Calu3 (cell line): ENCODE results near the gene SLC24A3. TPM values are rescaled to one million over a fixed set of nuclear protein-coding genes. Genes with fewer than 3 reads are reported as not detected.

Experiments
- BruUV-seq: library from RNA; stranded (reverse); fragments of 400-500 nt; replicated peaks from 2 replicates; lab custom pipeline; 2021; lab: Mats Ljungman, UMichigan
- CTCF ChIA-PET: fragments of 300-600 bp; sonication (Branson Sonifier 250); formaldehyde crosslinking; loops from one replicate; lab custom pipeline; 2022; ENCODE audit warnings: antibody characterized with exemption; lab: Charles Lee
- DNase-seq: peaks from one replicate; pipeline ENCODE4 v3.0.0; 2022
- H3K27ac Mint-ChIP-seq: one replicate; pipeline ENCODE4 v1.8.0; 2022; ENCODE audit warnings: mixed read lengths; ENCODE audit not compliant: unreplicated experiment
- H3K27me3 Mint-ChIP-seq: one replicate; pipeline ENCODE4 v1.8.0; 2022; ENCODE audit warnings: mixed read lengths; ENCODE audit not compliant: unreplicated experiment
- H3K36me3 Mint-ChIP-seq: one replicate; pipeline ENCODE4 v1.8.0; 2022; ENCODE audit warnings: mild to moderate bottlenecking, moderate library complexity, mixed read lengths; ENCODE audit not compliant: insufficient read depth, unreplicated experiment
- H3K4me1 Mint-ChIP-seq: one replicate; pipeline ENCODE4 v1.8.0; 2022; ENCODE audit warnings: mild to moderate bottlenecking, low read depth, mixed read lengths; ENCODE audit not compliant: unreplicated experiment
- H3K4me3 Mint-ChIP-seq: one replicate; pipeline ENCODE4 v1.8.0; 2022; ENCODE audit warnings: mild to moderate bottlenecking, low read depth, moderate library complexity, mixed read lengths; ENCODE audit not compliant: unreplicated experiment
- H3K9me3 Mint-ChIP-seq: one replicate; pipeline ENCODE4 v1.8.0; 2022; ENCODE audit warnings: low read depth, mixed read lengths; ENCODE audit not compliant: unreplicated experiment
- intact Hi-C: fragments of 100-400 bp; cut with micrococcal nuclease; formaldehyde crosslinking; loops from one replicate; pipeline ENCODE4 v1.10.0; 2022; ENCODE audit not compliant: unreplicated experiment
- total RNA-seq: library from RNA; stranded (reverse); gene quantifications from 2 replicates; pipeline ENCODE4 v1.2.3, GENCODE V29; 2022
- TF ChIP-seq, protein P1 (sequence below): fragments of 200-600 bp; IDR thresholded peaks from one replicate; pipeline ENCODE4 v1.8.0; 2022; ENCODE audit warnings: antibody characterized with exemption; ENCODE audit not compliant: unreplicated experiment

Gene SLC24A3
- total RNA-seq, 1 experiment from 2014 or later: not detected

DNA sequence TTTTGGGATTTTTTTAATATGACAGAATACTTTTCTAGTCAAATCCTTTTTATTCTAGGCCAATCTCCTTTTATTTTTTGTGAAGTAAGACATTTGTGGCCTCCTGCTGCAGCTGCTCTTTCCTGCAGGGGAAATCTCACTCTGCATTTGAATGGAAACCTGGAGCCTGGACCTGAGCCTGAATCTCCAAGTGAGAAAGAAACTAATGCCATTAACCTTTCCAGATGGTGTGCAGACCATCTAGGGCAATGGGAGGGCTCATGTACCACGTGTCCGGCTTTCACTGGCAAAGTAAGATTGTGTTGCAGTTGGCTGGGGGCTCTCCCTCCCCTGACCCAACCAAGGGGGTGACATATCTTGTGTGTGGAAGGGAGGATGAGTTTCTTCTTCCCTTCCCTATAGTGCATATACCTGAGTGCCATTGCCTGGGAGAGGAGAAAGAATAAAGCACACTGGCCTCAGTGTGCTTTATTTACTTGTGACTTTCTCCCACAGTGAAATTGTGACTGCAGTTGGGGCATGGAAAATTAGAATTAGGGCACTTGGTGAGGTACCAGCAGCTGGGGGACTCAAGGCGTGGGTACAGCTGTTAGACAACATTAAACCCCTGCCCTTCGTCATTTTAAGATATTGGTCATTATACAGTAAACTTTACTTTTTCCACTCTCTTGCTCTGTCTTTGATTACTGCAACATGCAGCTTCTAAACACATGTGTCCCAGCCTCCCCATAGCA lies 385.8 kb downstream of the SLC24A3 start:
- TF ChIP-seq, protein P1, sequence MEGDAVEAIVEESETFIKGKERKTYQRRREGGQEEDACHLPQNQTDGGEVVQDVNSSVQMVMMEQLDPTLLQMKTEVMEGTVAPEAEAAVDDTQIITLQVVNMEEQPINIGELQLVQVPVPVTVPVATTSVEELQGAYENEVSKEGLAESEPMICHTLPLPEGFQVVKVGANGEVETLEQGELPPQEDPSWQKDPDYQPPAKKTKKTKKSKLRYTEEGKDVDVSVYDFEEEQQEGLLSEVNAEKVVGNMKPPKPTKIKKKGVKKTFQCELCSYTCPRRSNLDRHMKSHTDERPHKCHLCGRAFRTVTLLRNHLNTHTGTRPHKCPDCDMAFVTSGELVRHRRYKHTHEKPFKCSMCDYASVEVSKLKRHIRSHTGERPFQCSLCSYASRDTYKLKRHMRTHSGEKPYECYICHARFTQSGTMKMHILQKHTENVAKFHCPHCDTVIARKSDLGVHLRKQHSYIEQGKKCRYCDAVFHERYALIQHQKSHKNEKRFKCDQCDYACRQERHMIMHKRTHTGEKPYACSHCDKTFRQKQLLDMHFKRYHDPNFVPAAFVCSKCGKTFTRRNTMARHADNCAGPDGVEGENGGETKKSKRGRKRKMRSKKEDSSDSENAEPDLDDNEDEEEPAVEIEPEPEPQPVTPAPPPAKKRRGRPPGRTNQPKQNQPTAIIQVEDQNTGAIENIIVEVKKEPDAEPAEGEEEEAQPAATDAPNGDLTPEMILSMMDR: no peak
- no peaks in the 10 kb centered on the region for H3K9me3 Mint-ChIP-seq
- CTCF ChIA-PET: no interaction called here
- no peak overlapping the region for H3K4me3 Mint-ChIP-seq
- no peaks in the 10 kb centered on the region for H3K4me1 Mint-ChIP-seq
- no peaks in the 10 kb centered on the region for H3K36me3 Mint-ChIP-seq
- intact Hi-C loops: no loop called here
- H3K27ac Mint-ChIP-seq: no peak overlapping the region
- no peak for DNase-seq
- BruUV-seq: no TSS peak
- peaks cover 11% of the 10 kb centered on the region for H3K27me3 Mint-ChIP-seq

DNA sequence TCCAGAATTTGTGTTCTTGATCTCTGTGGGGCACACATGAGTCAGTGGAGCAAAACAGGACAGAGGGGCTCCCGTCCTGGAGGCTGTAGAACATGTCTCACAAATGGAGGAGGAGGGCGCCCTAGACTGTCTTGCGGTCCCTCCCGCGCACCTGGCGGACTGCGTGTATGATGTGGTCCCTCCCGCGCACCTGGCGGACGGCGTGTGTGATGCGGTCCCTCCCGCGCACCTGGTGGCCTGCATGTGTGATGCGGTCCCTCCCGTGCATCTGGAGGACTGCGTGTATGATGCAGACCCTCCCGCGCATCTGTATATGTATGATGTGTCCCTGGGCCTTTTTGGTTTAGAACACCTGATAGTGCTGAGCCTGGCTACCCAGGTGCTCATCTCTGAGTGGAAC lies 386.8 kb downstream of the SLC24A3 start:
- no peaks in the 10 kb centered on the region for H3K9me3 Mint-ChIP-seq
- DNase-seq: no peak
- intact Hi-C loops: no loop called here
- H3K4me3 Mint-ChIP-seq: no peak overlapping the region
- peaks cover 11% of the 10 kb centered on the region for H3K27me3 Mint-ChIP-seq
- no TSS peak for BruUV-seq
- no peaks in the 10 kb centered on the region for H3K4me1 Mint-ChIP-seq
- TF ChIP-seq, protein P1: no peak
- no peak overlapping the region for H3K27ac Mint-ChIP-seq
- no peaks in the 10 kb centered on the region for H3K36me3 Mint-ChIP-seq
- CTCF ChIA-PET: no interaction called here

DNA sequence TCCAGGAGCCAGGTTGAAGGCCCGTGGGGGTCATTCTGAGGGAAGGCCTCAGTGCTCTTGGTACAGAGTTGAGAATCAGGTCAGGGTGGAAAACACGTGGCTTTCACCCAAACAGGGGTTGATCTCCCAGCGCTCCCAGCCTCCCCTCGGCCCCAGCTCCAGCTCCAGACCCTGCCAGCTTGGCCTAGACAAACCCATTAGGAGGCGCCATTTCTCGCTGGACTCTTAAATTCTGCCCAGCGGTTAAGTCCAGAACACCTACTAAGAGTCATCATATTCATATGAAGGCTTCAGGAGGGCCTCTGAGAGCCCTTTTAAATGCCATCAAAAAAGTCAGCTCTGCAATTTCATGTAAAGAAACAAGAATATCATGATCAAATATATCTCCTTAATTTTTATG lies 387.6 kb downstream of the SLC24A3 start:
- TF ChIP-seq, protein P1: no peak
- Mint-ChIP-seq H3K27ac (no peak overlapping the region), H3K36me3 (no peaks in the 10 kb centered on the region), H3K27me3 (peaks cover 11% of the 10 kb centered on the region), H3K9me3 (no peaks in the 10 kb centered on the region), H3K4me3 (no peak overlapping the region), H3K4me1 (no peaks in the 10 kb centered on the region)
- DNase-seq: no peak
- no TSS peak for BruUV-seq
- CTCF ChIA-PET: no interaction called here
- intact Hi-C loops: no loop called here

DNA sequence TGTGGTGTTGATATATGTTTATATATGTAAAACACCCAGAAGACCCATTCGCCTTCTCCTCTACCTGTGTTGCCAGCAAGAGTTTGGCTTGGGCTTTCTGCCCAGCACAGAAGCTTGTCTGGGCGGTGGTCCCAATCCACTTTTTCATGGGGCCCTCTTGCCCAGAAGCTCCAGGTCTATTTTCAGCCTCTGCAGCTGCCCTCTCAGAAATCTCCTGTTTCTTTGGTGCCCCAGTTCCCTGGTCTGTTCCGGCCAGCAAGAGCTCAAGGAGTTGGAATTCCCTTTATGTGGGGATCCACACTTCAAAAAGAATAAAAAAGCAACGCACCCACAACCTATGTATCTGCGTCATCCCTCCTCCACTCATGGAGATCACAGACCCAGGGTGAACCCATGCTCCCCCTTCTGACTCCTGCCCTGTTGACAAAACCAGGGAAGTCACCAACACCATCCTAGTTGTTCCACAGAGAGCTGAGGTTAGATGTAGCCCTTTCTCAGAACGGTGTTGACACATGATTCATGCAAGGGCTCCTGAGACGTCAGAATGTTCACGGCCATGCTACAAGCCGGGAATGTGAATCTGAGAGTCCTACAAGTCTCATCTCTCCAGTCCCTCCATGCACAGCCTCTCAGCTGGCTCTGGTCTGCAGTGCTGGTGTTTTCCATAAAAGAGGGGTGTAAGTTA lies 388.8 kb downstream of the SLC24A3 start:
- no TSS peak for BruUV-seq
- H3K27me3 Mint-ChIP-seq: no peaks in the 10 kb centered on the region
- no peak overlapping the region for H3K27ac Mint-ChIP-seq
- TF ChIP-seq, protein P1: no peak
- H3K4me1 Mint-ChIP-seq: no peaks in the 10 kb centered on the region
- no peak for DNase-seq
- H3K4me3 Mint-ChIP-seq: no peak overlapping the region
- no peaks in the 10 kb centered on the region for H3K36me3 Mint-ChIP-seq
- CTCF ChIA-PET: no interaction called here
- intact Hi-C loops: no loop called here
- H3K9me3 Mint-ChIP-seq: no peaks in the 10 kb centered on the region
